Body of pancreas (tissue), 4 donors: ENCODE measurements around the gene ADORA2B.

Experiments used
- CTCF ChIP-seq, 7 experiments: fragments of 450-650 bp in 4 of 7; fragments of 200-600 bp in 3 of 7; sonication (generic) in 3 of 7; IDR thresholded peaks; one replicate each; pipeline ENCODE4 v1.5.1; 2016 to 2019; ENCODE audit warnings: antibody characterized with exemption in 7 of 7
- POLR2A ChIP-seq, 3 donors: fragments of 450-650 bp; IDR thresholded peaks; one replicate each; pipeline ENCODE4 v1.6.1; 2016; ENCODE audit warnings: antibody characterized with exemption in 3 of 3, mild to moderate bottlenecking in 2 of 3

DNA sequence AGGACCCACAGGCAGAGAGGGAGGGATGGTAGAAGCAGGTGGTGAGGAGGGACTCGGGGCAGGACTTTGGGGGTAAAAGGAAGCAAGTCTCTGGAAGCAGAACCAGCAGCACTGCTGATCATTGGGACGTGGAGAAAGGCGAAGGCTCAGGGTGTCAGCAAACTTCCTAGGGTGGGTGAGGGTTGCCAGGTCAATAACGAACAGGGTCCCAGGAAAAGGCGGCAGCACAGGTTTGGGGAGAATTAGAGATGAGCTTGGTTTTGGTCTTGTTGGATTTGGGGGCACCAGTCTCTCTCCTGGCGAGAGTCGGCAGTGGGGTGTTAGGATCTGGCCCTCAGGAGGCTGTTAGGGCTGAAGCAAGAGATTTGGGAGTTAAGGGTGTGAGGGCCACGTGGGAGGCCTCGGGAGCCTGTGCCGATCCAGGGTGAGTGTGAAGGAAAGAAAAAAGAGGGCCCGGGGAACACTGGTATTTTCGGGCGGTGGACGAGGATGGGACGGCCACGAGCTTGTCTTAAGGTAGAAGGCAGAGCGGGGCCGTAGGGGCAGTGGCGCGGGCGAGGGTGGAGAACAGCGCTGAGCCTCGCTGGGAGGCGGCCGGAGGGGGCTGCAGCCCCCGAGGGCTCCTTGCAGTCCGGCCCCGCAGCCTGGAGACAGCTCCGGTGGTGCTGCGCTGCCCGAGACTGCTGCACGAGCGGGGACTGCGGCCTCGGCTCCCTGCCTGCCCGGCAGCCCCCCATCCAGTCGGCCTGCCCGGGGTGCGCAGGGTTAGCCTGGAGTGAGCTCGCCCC lies 765 bp upstream of the ADORA2B start:
- TF ChIP-seq CTCF (IDR thresholded peaks at IDR 0.05) (no peak), POLR2A (IDR thresholded peaks at IDR 0.05) (no peak)
